Measurements from ENCODE around the gene AMZ1. TPM values are rescaled to one million over a fixed set of nuclear protein-coding genes. Genes with fewer than 3 reads are reported as not detected.
"Not testable (repeated sequence)": the region's sequence is repeated elsewhere in the genome, so short reads cannot be mapped to it uniquely, and the experiment has no call there.

AMZ1 gene
- total and polyA plus RNA-seq, 2 experiments from 2014 or later = 3.4 to 5.9 TPM

GRCh38 chr7:2689951-2690705 lies 2.1 kb downstream of the AMZ1 start:
- H4K20me1 ChIP-seq (ENCODE audit: insufficient read depth) = no peaks in the 10 kb centered on the region
- no peak overlapping the region for H3K27ac ChIP-seq
- no peaks in the 10 kb centered on the region for H3K9me3 ChIP-seq (ENCODE audit: low read depth)
- no peaks in the 10 kb centered on the region for H3K9me2 ChIP-seq (ENCODE audit: insufficient read depth)
- no peak overlapping the region for H3K4me3 ChIP-seq
- no peak overlapping the region for H3K4me2 ChIP-seq (ENCODE audit: unreplicated experiment)
- H3F3A ChIP-seq (ENCODE audit: insufficient read depth) = peaks cover 6% of the 10 kb centered on the region; the same call in 1 of the 2 replicates
- no peaks in the 10 kb centered on the region for H3K79me2 ChIP-seq (ENCODE audit: insufficient read depth)
- no peak for TF ChIP-seq EZH2 (IDR thresholded peaks at IDR 0.05; ENCODE audit: insufficient read depth, poor library complexity, severe bottlenecking)
- no peak for TF ChIP-seq EZH2phosphoT487 (IDR thresholded peaks at IDR 0.05; ENCODE audit: insufficient read depth, low read depth)
- peaks cover 4% of the 10 kb centered on the region; the same call in 1 of the 2 replicates for H3K4me1 ChIP-seq (ENCODE audit: insufficient read depth)
- in situ Hi-C loops (cut with MboI) = loop anchor here (25.0 kb wide), 1 partner anchor 228 kb away; no protein-coding TSS in a partner anchor
- WGBS, 2 experiments (ENCODE audit: low coverage in 1 of 2, low lambda C conversion rate in 2 of 2, missing lambda C conversion rate in 2 of 2) = 85 to 89% methylated on average over 23 of the region's 23 CpGs
- no peaks in the 10 kb centered on the region for H3K36me3 ChIP-seq (ENCODE audit: low read depth)
- DNase-seq = peak; percentile 24
- no peaks in the 10 kb centered on the region for H3K27me3 ChIP-seq (replicated peaks; ENCODE audit: insufficient read depth)
- no peak overlapping the region for H3K9ac ChIP-seq
- H2AFZ ChIP-seq = no peak overlapping the region

GRCh38 chr7:2691011-2691707 lies 3.2 kb downstream of the AMZ1 start:
- in situ Hi-C loops (cut with MboI) = loop anchor here (25.0 kb wide), 1 partner anchor 229 kb away; no protein-coding TSS in a partner anchor
- Histone ChIP-seq H4K20me1 (ENCODE audit: insufficient read depth) (no peaks in the 10 kb centered on the region), H3K4me3 (no peak overlapping the region), H2AFZ (no peak overlapping the region), H3K9me3 (ENCODE audit: low read depth) (no peaks in the 10 kb centered on the region), H3K4me2 (ENCODE audit: unreplicated experiment) (no peak overlapping the region), H3F3A (ENCODE audit: insufficient read depth) (peaks cover 6% of the 10 kb centered on the region; the same call in 1 of the 2 replicates), H3K9ac (no peak overlapping the region), H3K4me1 (ENCODE audit: insufficient read depth) (peaks cover 4% of the 10 kb centered on the region; the same call in 1 of the 2 replicates), H3K27ac (no peak overlapping the region), H3K27me3 (replicated peaks; ENCODE audit: insufficient read depth) (no peaks in the 10 kb centered on the region), H3K79me2 (ENCODE audit: insufficient read depth) (no peaks in the 10 kb centered on the region), H3K9me2 (ENCODE audit: insufficient read depth) (no peaks in the 10 kb centered on the region), H3K36me3 (ENCODE audit: low read depth) (no peaks in the 10 kb centered on the region)
- TF ChIP-seq EZH2 (IDR thresholded peaks at IDR 0.05; ENCODE audit: insufficient read depth, poor library complexity, severe bottlenecking) (no peak), EZH2phosphoT487 (IDR thresholded peaks at IDR 0.05; ENCODE audit: insufficient read depth, low read depth) (no peak)
- no peak for DNase-seq
- WGBS, 2 experiments (ENCODE audit: low coverage in 1 of 2, low lambda C conversion rate in 2 of 2, missing lambda C conversion rate in 2 of 2) = 68 to 73% methylated on average over 16 to 18 of the region's 18 CpGs

GRCh38 chr7:2691932-2692439 lies 4.0 kb downstream of the AMZ1 start:
- not testable (repeated sequence) for H3K4me2 ChIP-seq (ENCODE audit: unreplicated experiment); DNase-seq; H3K27me3 ChIP-seq (replicated peaks; ENCODE audit: insufficient read depth); H3F3A ChIP-seq (ENCODE audit: insufficient read depth); H3K4me1 ChIP-seq (ENCODE audit: insufficient read depth); H3K27ac ChIP-seq; H4K20me1 ChIP-seq (ENCODE audit: insufficient read depth); H3K36me3 ChIP-seq (ENCODE audit: low read depth); H2AFZ ChIP-seq; H3K9me3 ChIP-seq (ENCODE audit: low read depth); H3K9me2 ChIP-seq (ENCODE audit: insufficient read depth); H3K4me3 ChIP-seq; H3K79me2 ChIP-seq (ENCODE audit: insufficient read depth); H3K9ac ChIP-seq
- in situ Hi-C loops (cut with MboI) = loop anchor here (25.0 kb wide), 1 partner anchor 230 kb away; no protein-coding TSS in a partner anchor
- 92% methylated on average over 23 of the region's 23 CpGs for WGBS, 2 experiments (ENCODE audit: low coverage in 1 of 2, low lambda C conversion rate in 2 of 2, missing lambda C conversion rate in 2 of 2)

GRCh38 chr7:2692543-2692942 lies 4.5 kb downstream of the AMZ1 start:
- Histone ChIP-seq H3K4me1 (ENCODE audit: insufficient read depth) (peaks cover 3% of the 10 kb centered on the region; the same call in 1 of the 2 replicates), H3K4me3 (no peak overlapping the region), H3K9me3 (ENCODE audit: low read depth) (no peaks in the 10 kb centered on the region), H3K36me3 (ENCODE audit: low read depth) (no peaks in the 10 kb centered on the region), H3K9ac (no peak overlapping the region), H2AFZ (no peak overlapping the region), H3F3A (ENCODE audit: insufficient read depth) (peaks cover 6% of the 10 kb centered on the region; the same call in 1 of the 2 replicates), H4K20me1 (ENCODE audit: insufficient read depth) (no peaks in the 10 kb centered on the region), H3K27ac (no peak overlapping the region), H3K79me2 (ENCODE audit: insufficient read depth) (no peaks in the 10 kb centered on the region), H3K9me2 (ENCODE audit: insufficient read depth) (no peaks in the 10 kb centered on the region), H3K4me2 (ENCODE audit: unreplicated experiment) (no peak overlapping the region), H3K27me3 (replicated peaks; ENCODE audit: insufficient read depth) (no peaks in the 10 kb centered on the region)
- WGBS, 2 experiments (ENCODE audit: low coverage in 1 of 2, low lambda C conversion rate in 2 of 2, missing lambda C conversion rate in 2 of 2) = 81 to 84% methylated on average over 14 of the region's 14 CpGs
- in situ Hi-C loops (cut with MboI) = loop anchor here (25.0 kb wide), 1 partner anchor 230 kb away; no protein-coding TSS in a partner anchor
- DNase-seq = no peak
- no peak for TF ChIP-seq EZH2 (IDR thresholded peaks at IDR 0.05; ENCODE audit: insufficient read depth, poor library complexity, severe bottlenecking)
- TF ChIP-seq EZH2phosphoT487 (IDR thresholded peaks at IDR 0.05; ENCODE audit: insufficient read depth, low read depth) = no peak

- not testable (repeated sequence) for H3K9me3 ChIP-seq (ENCODE audit: low read depth); H3K4me2 ChIP-seq (ENCODE audit: unreplicated experiment); H3F3A ChIP-seq (ENCODE audit: insufficient read depth); H3K79me2 ChIP-seq (ENCODE audit: insufficient read depth); H3K4me3 ChIP-seq; H3K27me3 ChIP-seq (replicated peaks; ENCODE audit: insufficient read depth); H3K4me1 ChIP-seq (ENCODE audit: insufficient read depth); DNase-seq; H3K9me2 ChIP-seq (ENCODE audit: insufficient read depth); H3K36me3 ChIP-seq (ENCODE audit: low read depth); H3K27ac ChIP-seq; H4K20me1 ChIP-seq (ENCODE audit: insufficient read depth); H2AFZ ChIP-seq; H3K9ac ChIP-seq
- WGBS, 2 experiments (ENCODE audit: low coverage in 1 of 2, low lambda C conversion rate in 2 of 2, missing lambda C conversion rate in 2 of 2) = 91 to 95% methylated on average over 19 of the region's 19 CpGs
- in situ Hi-C loops (cut with MboI) = loop anchor here (25.0 kb wide), 1 partner anchor 231 kb away; no protein-coding TSS in a partner anchor
Measured at GRCh38 chr7:2693420-2694121, 5.6 kb downstream of the AMZ1 start.

- not testable (repeated sequence) for H3K9me3 ChIP-seq (ENCODE audit: low read depth); H3K4me1 ChIP-seq (ENCODE audit: insufficient read depth); H3F3A ChIP-seq (ENCODE audit: insufficient read depth); H3K79me2 ChIP-seq (ENCODE audit: insufficient read depth); H3K36me3 ChIP-seq (ENCODE audit: low read depth); H3K27ac ChIP-seq; H3K4me2 ChIP-seq (ENCODE audit: unreplicated experiment); H3K9me2 ChIP-seq (ENCODE audit: insufficient read depth); H3K27me3 ChIP-seq (replicated peaks; ENCODE audit: insufficient read depth); H2AFZ ChIP-seq; DNase-seq; H3K9ac ChIP-seq; H4K20me1 ChIP-seq (ENCODE audit: insufficient read depth); H3K4me3 ChIP-seq
- WGBS, 2 experiments (ENCODE audit: low coverage in 1 of 2, low lambda C conversion rate in 2 of 2, missing lambda C conversion rate in 2 of 2) = 94% methylated on average over 8 of the region's 8 CpGs
- in situ Hi-C loops (cut with MboI) = loop anchor here (25.0 kb wide), 1 partner anchor 232 kb away; no protein-coding TSS in a partner anchor
Measured at GRCh38 chr7:2694122-2694436, 6.1 kb downstream of the AMZ1 start.
